Trophoblast cell (in vitro differentiated cells and primary cell): ENCODE results near the gene EFNA5.

ENCODE experiments used
- DNase-seq, 2 donors: peaks; one replicate each; pipeline ENCODE4 v3.0.0-alpha.2; 2016
- H2AFZ ChIP-seq: 2 replicates; pipeline ENCODE4 v1.6.1; 2013; ENCODE audit warnings: low read length, moderate library complexity, mild to moderate bottlenecking; ENCODE audit not compliant: insufficient read depth, poor library complexity
- H2AK5ac ChIP-seq: 2 replicates; pipeline ENCODE4 v1.6.1; 2013; ENCODE audit warnings: mild to moderate bottlenecking, low read length
- H2BK120ac ChIP-seq: 2 replicates; pipeline ENCODE4 v1.6.1; 2013; ENCODE audit warnings: low read length, mild to moderate bottlenecking, moderate library complexity; ENCODE audit not compliant: insufficient read depth, poor library complexity
- H2BK12ac ChIP-seq: 2 replicates; pipeline ENCODE4 v1.6.1; 2013; ENCODE audit warnings: mild to moderate bottlenecking, low read length, moderate library complexity
- H2BK5ac ChIP-seq: 2 replicates; pipeline ENCODE4 v1.6.1; 2013; ENCODE audit warnings: low read length, low read depth, moderate library complexity, mild to moderate bottlenecking; ENCODE audit not compliant: poor library complexity
- H3K14ac ChIP-seq: 2 replicates; pipeline ENCODE4 v1.6.1; 2013; ENCODE audit warnings: mild to moderate bottlenecking, low read length
- H3K18ac ChIP-seq: 2 replicates; pipeline ENCODE4 v1.6.1; 2013; ENCODE audit warnings: mild to moderate bottlenecking, low read length
- H3K23ac ChIP-seq: 2 replicates; pipeline ENCODE4 v1.6.1; 2013; ENCODE audit warnings: low read length
- H3K27ac ChIP-seq: 2 replicates; pipeline ENCODE4 v1.5.1; 2013; ENCODE audit warnings: low read depth, mild to moderate bottlenecking, inconsistent platforms, low read length, moderate library complexity
- H3K27me3 ChIP-seq: 2 replicates; pipeline ENCODE4 v1.6.1; 2013; ENCODE audit warnings: inconsistent platforms, mild to moderate bottlenecking, low read length, moderate library complexity; ENCODE audit not compliant: insufficient read depth
- H3K36me3 ChIP-seq, 2 experiments: 1 replicate in 1 of 2; 2 replicates in 1 of 2; pipeline ENCODE4 v1.6.1; 2013; ENCODE audit warnings: low read length in 2 of 2, mild to moderate bottlenecking in 2 of 2, moderate library complexity in 1 of 2; ENCODE audit not compliant: insufficient read depth in 2 of 2, control insufficient read depth in 1 of 2
- H3K4ac ChIP-seq: 2 replicates; pipeline ENCODE4 v1.6.1; 2013; ENCODE audit warnings: low read depth, mild to moderate bottlenecking, low read length, moderate library complexity
- H3K4me1 ChIP-seq, 2 experiments: 1 replicate in 1 of 2; 2 replicates in 1 of 2; pipeline ENCODE4 v1.6.1; 2013; ENCODE audit warnings: low read length in 2 of 2, mild to moderate bottlenecking in 2 of 2, moderate library complexity in 1 of 2; ENCODE audit not compliant: insufficient read depth in 2 of 2, control insufficient read depth in 1 of 2
- H3K4me2 ChIP-seq: 2 replicates; pipeline ENCODE4 v1.6.1; 2013; ENCODE audit warnings: inconsistent platforms, mild to moderate bottlenecking, low read length, moderate library complexity
- H3K4me3 ChIP-seq: 2 replicates; pipeline ENCODE4 v1.5.1; 2013; ENCODE audit warnings: mild to moderate bottlenecking, low read depth, low read length, inconsistent platforms
- H3K79me1 ChIP-seq: one replicate; pipeline ENCODE4 v1.6.1; 2013; ENCODE audit warnings: low read length
- H3K79me2 ChIP-seq: 2 replicates; pipeline ENCODE4 v1.6.1; 2013; ENCODE audit warnings: low read length, mild to moderate bottlenecking; ENCODE audit not compliant: control insufficient read depth, insufficient read depth, poor library complexity
- H3K9ac ChIP-seq: 2 replicates; pipeline ENCODE4 v1.6.1; 2013; ENCODE audit warnings: mild to moderate bottlenecking, low read length
- H3K9me3 ChIP-seq: 2 replicates; pipeline ENCODE4 v1.6.1; 2013; ENCODE audit warnings: low read depth, mild to moderate bottlenecking, control low read depth, inconsistent platforms, low read length; ENCODE audit not compliant: insufficient read depth
- H4K12ac ChIP-seq: 2 replicates; pipeline ENCODE4 v1.6.1; 2013; ENCODE audit warnings: low read depth, mild to moderate bottlenecking, low read length, moderate library complexity
- H4K8ac ChIP-seq: 2 replicates; pipeline ENCODE4 v1.6.1; 2013; ENCODE audit warnings: low read depth, mild to moderate bottlenecking, low read length, moderate library complexity
- H4K91ac ChIP-seq: one replicate; pipeline ENCODE4 v1.6.1; 2013; ENCODE audit warnings: low read depth, mild to moderate bottlenecking, low read length, moderate library complexity
- WGBS: extraction: QIAGEN DNeasy Blood & Tissue Kit; methylation state at CpG from one replicate; pipeline ENCODE4 v1.1.7; 2013; ENCODE audit warnings: missing lambda C conversion rate; ENCODE audit not compliant: insufficient read length, insufficient coverage; ENCODE audit errors: extremely low coverage; 5-methylcytosine and 5-hydroxymethylcytosine counted together

Gene EFNA5

GRCh38 chr5:107508097-107508496, 162.6 kb downstream of the EFNA5 start:
- no peak overlapping the region for H3K4me2 ChIP-seq
- H3K23ac ChIP-seq = no peak overlapping the region
- H3K4me1 ChIP-seq = no peaks in the 10 kb centered on the region
- H3K9me3 ChIP-seq = no peaks in the 10 kb centered on the region
- H2BK5ac ChIP-seq = no peak overlapping the region
- H2BK120ac ChIP-seq = no peak overlapping the region
- H3K27me3 ChIP-seq = no peaks in the 10 kb centered on the region
- H3K9ac ChIP-seq = no peak overlapping the region
- H3K36me3 ChIP-seq = no peaks in the 10 kb centered on the region
- H3K79me2 ChIP-seq = no peaks in the 10 kb centered on the region
- H3K18ac ChIP-seq = no peak overlapping the region
- no peak for DNase-seq
- no peaks in the 10 kb centered on the region for H3K79me1 ChIP-seq
- no peak overlapping the region for H2AK5ac ChIP-seq
- H4K8ac ChIP-seq = no peak overlapping the region
- H2AFZ ChIP-seq = no peak overlapping the region
- no peak overlapping the region for H3K27ac ChIP-seq
- H3K4me3 ChIP-seq = no peak overlapping the region
- no peak overlapping the region for H2BK12ac ChIP-seq
- no peak overlapping the region for H3K14ac ChIP-seq
- H4K12ac ChIP-seq = no peak overlapping the region
- no peak overlapping the region for H4K91ac ChIP-seq
- H3K4ac ChIP-seq = no peak overlapping the region
- no CpG with 5 or more reads among the region's 4 CpGs for WGBS

DNA sequence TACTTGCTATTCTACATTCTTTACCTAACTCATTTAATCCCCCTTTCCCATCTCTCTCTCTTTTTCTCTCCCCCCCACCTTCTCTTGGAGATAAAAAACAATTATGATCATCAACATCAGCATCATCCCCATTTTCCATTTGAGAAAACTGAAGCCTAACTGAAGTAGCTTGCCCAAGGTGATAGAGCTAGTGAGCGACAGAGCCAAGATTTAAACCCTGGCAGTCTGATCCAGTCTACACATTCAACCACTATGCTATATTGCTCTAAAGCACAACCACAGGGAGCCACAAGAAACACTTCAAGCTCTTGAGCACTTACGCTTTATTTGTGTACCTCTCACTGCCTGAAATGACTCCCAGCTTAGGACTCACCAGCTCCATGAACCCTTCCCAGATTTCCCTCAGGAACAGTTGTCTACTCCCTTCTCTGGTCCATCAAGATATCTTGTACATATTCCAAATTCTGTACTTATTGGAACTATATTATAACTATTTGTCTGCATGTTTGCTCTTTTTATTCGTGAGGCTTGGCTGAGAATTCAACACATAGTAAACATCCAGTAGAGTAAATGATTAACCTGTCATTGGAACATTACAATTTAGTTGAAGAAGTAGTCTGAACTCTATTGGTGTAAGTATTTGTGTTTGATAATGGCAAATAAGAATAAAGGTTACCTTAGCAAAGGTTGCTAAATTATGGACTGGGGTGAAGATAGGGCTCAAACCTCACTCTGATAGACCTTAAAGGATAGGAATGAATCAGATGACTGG, 164.8 kb downstream of the EFNA5 start:
- H3K27ac ChIP-seq = no peak overlapping the region
- H3K4me3 ChIP-seq = no peak overlapping the region
- H3K23ac ChIP-seq = no peak overlapping the region
- no peak overlapping the region for H3K4ac ChIP-seq
- H4K12ac ChIP-seq = no peak overlapping the region
- H3K14ac ChIP-seq = no peak overlapping the region
- H2AK5ac ChIP-seq = no peak overlapping the region
- no peaks in the 10 kb centered on the region for H3K27me3 ChIP-seq
- H3K18ac ChIP-seq = no peak overlapping the region
- H3K79me2 ChIP-seq = no peaks in the 10 kb centered on the region
- no peak overlapping the region for H3K9ac ChIP-seq
- H2AFZ ChIP-seq = no peak overlapping the region
- no peaks in the 10 kb centered on the region for H3K79me1 ChIP-seq
- no peak overlapping the region for H2BK120ac ChIP-seq
- no peak overlapping the region for H3K4me2 ChIP-seq
- no peak overlapping the region for H4K91ac ChIP-seq
- H3K9me3 ChIP-seq = no peaks in the 10 kb centered on the region
- no CpG with 5 or more reads among the region's 3 CpGs for whole genome bisulfite sequencing
- H4K8ac ChIP-seq = no peak overlapping the region
- H2BK5ac ChIP-seq = no peak overlapping the region
- peaks cover 3 to 6% of the 10 kb centered on the region in 2 experiments for H3K4me1 ChIP-seq
- no peaks in the 10 kb centered on the region for H3K36me3 ChIP-seq
- H2BK12ac ChIP-seq = no peak overlapping the region
- no peak for DNase-seq

DNA sequence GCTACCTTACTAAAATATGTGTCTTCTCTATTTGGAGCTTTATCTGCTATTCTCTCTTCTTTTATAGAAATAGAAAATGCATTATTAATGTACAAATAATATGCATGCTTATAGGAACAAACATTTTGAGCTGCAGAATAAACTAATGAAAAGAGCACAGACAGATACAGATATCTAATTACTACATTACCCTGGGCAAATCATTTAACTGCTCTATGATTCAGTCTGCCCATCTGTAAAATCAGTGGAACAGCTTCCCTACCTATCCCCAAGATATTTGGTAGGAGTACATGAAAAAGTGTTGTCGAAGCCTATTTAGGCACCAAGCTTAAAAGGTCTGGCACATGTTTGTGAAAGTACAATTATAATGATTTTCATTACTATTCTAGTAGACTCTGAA, 166.3 kb downstream of the EFNA5 start:
- Histone ChIP-seq H4K91ac (no peak overlapping the region), H3K79me1 (no peaks in the 10 kb centered on the region), H2AK5ac (no peak overlapping the region), H3K4me1 (peaks cover 3 to 6% of the 10 kb centered on the region in 2 experiments), H3K9ac (no peak overlapping the region), H4K12ac (no peak overlapping the region), H2BK5ac (no peak overlapping the region), H3K4ac (no peak overlapping the region), H3K27me3 (no peaks in the 10 kb centered on the region), H4K8ac (no peak overlapping the region), H3K4me3 (no peak overlapping the region), H2AFZ (no peak overlapping the region), H3K18ac (no peak overlapping the region), H2BK120ac (no peak overlapping the region), H2BK12ac (no peak overlapping the region), H3K27ac (no peak overlapping the region), H3K9me3 (no peaks in the 10 kb centered on the region), H3K79me2 (no peaks in the 10 kb centered on the region), H3K36me3 (no peaks in the 10 kb centered on the region), H3K4me2 (no peak overlapping the region), H3K14ac (no peak overlapping the region), H3K23ac (no peak overlapping the region)
- WGBS = no CpG with 5 or more reads among the region's 1 CpG
- DNase-seq = no peak

DNA sequence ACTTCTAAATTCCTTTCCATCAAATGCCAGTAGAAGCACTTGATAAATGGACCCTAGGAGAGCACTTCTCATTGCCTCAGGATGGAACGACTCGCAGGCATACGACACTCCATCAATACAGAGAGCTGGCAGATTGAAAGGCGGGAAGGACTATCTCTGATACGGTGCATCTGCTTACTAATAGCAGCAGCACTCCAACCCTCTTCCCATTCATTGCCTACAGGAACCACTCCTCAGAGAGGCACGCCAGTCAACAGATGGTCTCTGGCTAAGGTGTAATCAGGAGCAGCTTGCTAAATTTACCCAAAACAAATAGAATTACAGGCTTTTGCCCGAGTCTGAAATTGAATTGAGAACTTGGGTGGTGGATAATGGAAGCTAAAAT, 168.1 kb downstream of the EFNA5 start:
- H2BK120ac ChIP-seq = no peak overlapping the region
- H3K79me1 ChIP-seq = no peaks in the 10 kb centered on the region
- no peak overlapping the region for H2AFZ ChIP-seq
- no peaks in the 10 kb centered on the region for H3K79me2 ChIP-seq
- no peak overlapping the region for H4K8ac ChIP-seq
- no peaks in the 10 kb centered on the region for H3K9me3 ChIP-seq
- no peak overlapping the region for H3K4me3 ChIP-seq
- H3K4me1 ChIP-seq = peaks cover 3 to 6% of the 10 kb centered on the region in 2 experiments
- no peak overlapping the region for H3K9ac ChIP-seq
- H3K4me2 ChIP-seq = no peak overlapping the region
- H3K4ac ChIP-seq = no peak overlapping the region
- H3K27ac ChIP-seq = no peak overlapping the region
- H4K91ac ChIP-seq = no peak overlapping the region
- no peaks in the 10 kb centered on the region for H3K36me3 ChIP-seq
- no peak overlapping the region for H2BK12ac ChIP-seq
- H3K18ac ChIP-seq = no peak overlapping the region
- no peak overlapping the region for H3K14ac ChIP-seq
- WGBS = no CpG with 5 or more reads among the region's 7 CpGs
- H3K23ac ChIP-seq = no peak overlapping the region
- no peaks in the 10 kb centered on the region for H3K27me3 ChIP-seq
- H2AK5ac ChIP-seq = no peak overlapping the region
- H4K12ac ChIP-seq = no peak overlapping the region
- peak in 1 of 2 donors; percentile 55 for DNase-seq
- no peak overlapping the region for H2BK5ac ChIP-seq
